Neural cell (in vitro differentiated cells): Measurements from ENCODE around the gene NTNG1. TPM values are rescaled to one million over a fixed set of nuclear protein-coding genes. Genes with fewer than 3 reads are reported as not detected.

Source experiments
- H2AFZ ChIP-seq: fragments of 200-600, 300-800 bp; sonication (generic), shearing (Covaris generic); 2 replicates; pipeline ENCODE4 v1.6.0; 2014; ENCODE audit warnings: low read depth, mild to moderate bottlenecking, antibody characterized with exemption, low read length, moderate library complexity
- H3F3A ChIP-seq: fragments of 200-600 bp; shearing (Covaris generic); 2 replicates; pipeline ENCODE4 v1.6.1; 2016; ENCODE audit warnings: mild to moderate bottlenecking, moderate library complexity, mixed read lengths, antibody characterized with exemption, low read length; ENCODE audit not compliant: insufficient read depth, poor library complexity, severe bottlenecking
- H3K27ac ChIP-seq: fragments of 200-600, 300-800 bp; sonication (generic), shearing (Covaris generic); 2 replicates; pipeline ENCODE4 v1.5.1; 2014; ENCODE audit warnings: mild to moderate bottlenecking, low read length, moderate library complexity
- H3K27me3 ChIP-seq: fragments of 300-800, 200-600 bp; sonication (generic), shearing (Covaris generic); 2 replicates; pipeline ENCODE4 v1.6.0; 2014; ENCODE audit warnings: mild to moderate bottlenecking, low read depth, low read length, moderate library complexity; ENCODE audit not compliant: insufficient read depth
- H3K36me3 ChIP-seq: fragments of 300-800, 200-600 bp; sonication (generic), shearing (Covaris generic); 2 replicates; pipeline ENCODE4 v1.5.1; 2014; ENCODE audit warnings: mild to moderate bottlenecking, antibody characterized with exemption, low read length, moderate library complexity; ENCODE audit not compliant: insufficient read depth
- H3K4me2 ChIP-seq: fragments of 300-800, 200-600 bp; sonication (generic), shearing (Covaris generic); 2 replicates; pipeline ENCODE4 v1.6.0; 2014; ENCODE audit warnings: mild to moderate bottlenecking, low read length
- H3K4me3 ChIP-seq: fragments of 300-800, 200-600 bp; sonication (generic), shearing (Covaris generic); 2 replicates; pipeline ENCODE4 v1.5.1; 2014; ENCODE audit warnings: mild to moderate bottlenecking, low read length, moderate library complexity
- H3K79me2 ChIP-seq: fragments of 200-600 bp; shearing (Covaris generic); replicated peaks from 2 replicates; pipeline ENCODE4 v1.6.0; 2014; ENCODE audit warnings: mild to moderate bottlenecking, low read length, moderate library complexity; ENCODE audit not compliant: insufficient read depth
- H3K9ac ChIP-seq: fragments of 300-800, 200-600 bp; sonication (generic), shearing (Covaris generic); 2 replicates; pipeline ENCODE4 v1.6.1; 2016; ENCODE audit warnings: mild to moderate bottlenecking, low read length, mixed read lengths
- H3K9me2 ChIP-seq: fragments of 200-600 bp; shearing (Covaris generic); 2 replicates; pipeline ENCODE4 v1.6.1; 2016; ENCODE audit warnings: mild to moderate bottlenecking, low read length, mixed read lengths; ENCODE audit not compliant: insufficient read depth
- H3K9me3 ChIP-seq: fragments of 200-600, 300-800 bp; sonication (generic), shearing (Covaris generic); 2 replicates; pipeline ENCODE4 v1.6.1; 2016; ENCODE audit warnings: mild to moderate bottlenecking, mixed run types, low read length, moderate library complexity, mixed read lengths
- H4K20me1 ChIP-seq: fragments of 200-600 bp; shearing (Covaris generic); 2 replicates; pipeline ENCODE4 v1.6.1; 2016; ENCODE audit warnings: mild to moderate bottlenecking, mixed run types; ENCODE audit not compliant: insufficient read depth
- EP300 ChIP-seq: fragments of 450-650 bp; conservative IDR thresholded peaks from 2 replicates; pipeline ENCODE4 v1.6.1; 2014; ENCODE audit warnings: antibody characterized with exemption, mild to moderate bottlenecking, moderate library complexity; ENCODE audit not compliant: poor library complexity, severe bottlenecking
- EZH2 ChIP-seq: fragments of 200-600, 300-800 bp; shearing (Covaris generic), sonication (generic); IDR thresholded peaks from 2 replicates; pipeline ENCODE4 v1.6.1; 2014; ENCODE audit warnings: antibody characterized with exemption, low read length, borderline replicate concordance, mild to moderate bottlenecking; ENCODE audit not compliant: insufficient read depth, poor library complexity, severe bottlenecking
- MXI1 ChIP-seq: fragments of 450-650 bp; conservative IDR thresholded peaks from 2 replicates; pipeline ENCODE4 v1.6.1; 2014; ENCODE audit warnings: antibody characterized with exemption, mild to moderate bottlenecking; ENCODE audit not compliant: poor library complexity, severe bottlenecking
- POLR2AphosphoS5 ChIP-seq: IDR thresholded peaks from 2 replicates; pipeline ENCODE4 v1.6.1; 2012
- RAD21 ChIP-seq: fragments of 450-650 bp; conservative IDR thresholded peaks from 2 replicates; pipeline ENCODE4 v1.6.1; 2014; ENCODE audit warnings: antibody characterized with exemption, mild to moderate bottlenecking, moderate library complexity
- REST ChIP-seq: IDR thresholded peaks from 2 replicates; pipeline ENCODE4 v1.6.1; 2012; ENCODE audit warnings: borderline replicate concordance
- SMC3 ChIP-seq: fragments of 450-650 bp; conservative IDR thresholded peaks from 2 replicates; pipeline ENCODE4 v1.6.1; 2014; ENCODE audit warnings: antibody characterized with exemption, mild to moderate bottlenecking, moderate library complexity; ENCODE audit not compliant: poor library complexity
- TAF1 ChIP-seq: IDR thresholded peaks from 2 replicates; pipeline ENCODE4 v1.6.1; 2012; ENCODE audit warnings: low read depth
- polyA plus RNA-seq: library from polyadenylated mRNA; depleted of rRNA; stranded (reverse); fragments of >200 nt; gene quantifications from 2 replicates; pipeline ENCODE4 v1.2.3, GENCODE V29; 2014
- TF ChIP-seq, protein P1 (sequence below): fragments of 450-650 bp; IDR thresholded peaks from 2 replicates; pipeline ENCODE4 v1.5.1; 2014; ENCODE audit warnings: antibody characterized with exemption, mild to moderate bottlenecking, moderate library complexity; ENCODE audit not compliant: poor library complexity, severe bottlenecking

The NTNG1 gene
- polyA plus RNA-seq, 1 donor from 2014 or later, result not detected

DNA sequence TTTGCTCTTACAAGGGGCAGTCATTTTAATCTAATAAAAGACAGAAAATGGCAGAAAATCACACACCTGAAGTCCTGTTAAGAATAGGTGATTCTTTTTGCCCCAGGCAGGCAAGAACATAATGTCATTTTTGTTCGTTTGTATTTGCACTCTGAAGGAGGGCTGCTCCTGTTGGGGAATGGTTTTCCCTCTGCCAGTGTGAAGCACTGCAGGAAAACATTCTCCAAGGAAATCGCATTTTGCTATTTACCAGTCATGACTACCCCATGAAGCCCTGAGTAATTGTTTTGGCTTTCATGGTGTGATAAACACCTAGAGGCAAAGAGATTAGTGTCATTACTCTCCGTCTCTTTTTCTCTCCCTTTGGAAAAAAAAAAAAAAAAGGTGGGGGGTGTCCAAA is 345.5 kb downstream of the NTNG1 start:
- no peak for TF ChIP-seq TAF1
- peak; percentile 61 for TF ChIP-seq REST
- Histone ChIP-seq H3K9ac (no peak overlapping the region), H4K20me1 (no peaks in the 10 kb centered on the region), H2AFZ (no peak overlapping the region), H3F3A (no peaks in the 10 kb centered on the region), H3K27ac (no peak overlapping the region), H3K27me3 (no peaks in the 10 kb centered on the region), H3K9me3 (no peaks in the 10 kb centered on the region), H3K4me3 (no peak overlapping the region), H3K9me2 (no peaks in the 10 kb centered on the region), H3K79me2 (no peaks in the 10 kb centered on the region), H3K4me2 (no peak overlapping the region), H3K36me3 (no peaks in the 10 kb centered on the region)

GRCh38 chr1:107487506-107487905 is 346.7 kb downstream of the NTNG1 start:
- no peak overlapping the region for H3K4me3 ChIP-seq
- no peaks in the 10 kb centered on the region for H3K27me3 ChIP-seq
- H3K36me3 ChIP-seq, result no peaks in the 10 kb centered on the region
- H3K9me3 ChIP-seq, result no peaks in the 10 kb centered on the region
- no peaks in the 10 kb centered on the region for H3F3A ChIP-seq
- no peak overlapping the region for H3K9ac ChIP-seq
- no peak overlapping the region for H2AFZ ChIP-seq
- H3K79me2 ChIP-seq, result no peaks in the 10 kb centered on the region
- TF ChIP-seq POLR2AphosphoS5 (no peak), RAD21 (no peak), EZH2 (no peak), MXI1 (no peak), EP300 (no peak)
- TF ChIP-seq, protein P1, sequence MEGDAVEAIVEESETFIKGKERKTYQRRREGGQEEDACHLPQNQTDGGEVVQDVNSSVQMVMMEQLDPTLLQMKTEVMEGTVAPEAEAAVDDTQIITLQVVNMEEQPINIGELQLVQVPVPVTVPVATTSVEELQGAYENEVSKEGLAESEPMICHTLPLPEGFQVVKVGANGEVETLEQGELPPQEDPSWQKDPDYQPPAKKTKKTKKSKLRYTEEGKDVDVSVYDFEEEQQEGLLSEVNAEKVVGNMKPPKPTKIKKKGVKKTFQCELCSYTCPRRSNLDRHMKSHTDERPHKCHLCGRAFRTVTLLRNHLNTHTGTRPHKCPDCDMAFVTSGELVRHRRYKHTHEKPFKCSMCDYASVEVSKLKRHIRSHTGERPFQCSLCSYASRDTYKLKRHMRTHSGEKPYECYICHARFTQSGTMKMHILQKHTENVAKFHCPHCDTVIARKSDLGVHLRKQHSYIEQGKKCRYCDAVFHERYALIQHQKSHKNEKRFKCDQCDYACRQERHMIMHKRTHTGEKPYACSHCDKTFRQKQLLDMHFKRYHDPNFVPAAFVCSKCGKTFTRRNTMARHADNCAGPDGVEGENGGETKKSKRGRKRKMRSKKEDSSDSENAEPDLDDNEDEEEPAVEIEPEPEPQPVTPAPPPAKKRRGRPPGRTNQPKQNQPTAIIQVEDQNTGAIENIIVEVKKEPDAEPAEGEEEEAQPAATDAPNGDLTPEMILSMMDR, result no peak
- no peaks in the 10 kb centered on the region for H3K9me2 ChIP-seq
- H4K20me1 ChIP-seq, result no peaks in the 10 kb centered on the region
- H3K27ac ChIP-seq, result no peak overlapping the region
- H3K4me2 ChIP-seq, result no peak overlapping the region

- no peak overlapping the region for H3K4me2 ChIP-seq
- no peaks in the 10 kb centered on the region for H3K9me2 ChIP-seq
- no peak overlapping the region for H3K9ac ChIP-seq
- H3K9me3 ChIP-seq, result no peaks in the 10 kb centered on the region
- H3F3A ChIP-seq, result no peaks in the 10 kb centered on the region
- H3K27ac ChIP-seq, result no peak overlapping the region
- no peak for TF ChIP-seq POLR2AphosphoS5
- no peak for TF ChIP-seq RAD21
- TF ChIP-seq SMC3, result no peak
- no peak for TF ChIP-seq MXI1
- TF ChIP-seq, protein P1, result no peak
- no peak for TF ChIP-seq EZH2
- no peak for TF ChIP-seq EP300
- no peak for TF ChIP-seq TAF1
- no peak for TF ChIP-seq REST
- H3K36me3 ChIP-seq, result no peaks in the 10 kb centered on the region
- H3K4me3 ChIP-seq, result no peak overlapping the region
- no peaks in the 10 kb centered on the region for H3K27me3 ChIP-seq
- H4K20me1 ChIP-seq, result no peaks in the 10 kb centered on the region
- no peak overlapping the region for H2AFZ ChIP-seq
- H3K79me2 ChIP-seq, result no peaks in the 10 kb centered on the region
Measured at GRCh38 chr1:107491582-107491981, 350.7 kb downstream of the NTNG1 start.
